HCT116 (cell line): ENCODE results near the gene AMN. TPM values are rescaled to one million over a fixed set of nuclear protein-coding genes. Genes with fewer than 3 reads are reported as not detected.

Experiments
- ATAC-seq: fragments of 200-7000 bp; cut with Tn5 transposase; 2 replicates; pipeline ENCODE4 v1.9.1; 2020; ENCODE audit warnings: mild to moderate bottlenecking, moderate library complexity
- BruUV-seq: library from RNA; stranded (reverse); fragments of 400-500 nt; replicated peaks from 2 replicates; lab custom pipeline; 2021; lab: Mats Ljungman, UMichigan
- CTCF ChIA-PET: fragments of 300-600 bp; sonication (Branson Sonifier 250); formaldehyde crosslinking; loops from one replicate; lab custom pipeline; 2021; ENCODE audit warnings: antibody characterized with exemption; lab: Charles Lee
- POLR2A ChIA-PET: fragments of 300-600, 350-600 bp; sonication (Branson Sonifier 250); formaldehyde crosslinking; loops from one replicate; lab custom pipeline; 2021; ENCODE audit warnings: antibody characterized with exemption; lab: Charles Lee
- RAD21 ChIA-PET, 2 experiments: fragments of 300-600 bp; sonication (Branson Sonifier 250); formaldehyde crosslinking; loops; one replicate each; lab custom pipeline; 2023; ENCODE audit warnings: low total read pairs in 2 of 2; ENCODE audit not compliant: uncharacterized antibody in 2 of 2, unreplicated experiment in 2 of 2, low non-redundant PET in 1 of 2; lab: Charles Lee
- DNase-seq: peaks from one replicate; pipeline ENCODE4 v3.0.0-alpha.2; 2010; ENCODE audit warnings: low read depth, low spot score
- H2AFZ ChIP-seq: fragments of 200-600 bp; shearing (Covaris generic), sonication (generic); 2 replicates; pipeline ENCODE4 v1.6.1; 2017; ENCODE audit warnings: low read depth, mixed run types, mixed read lengths, antibody characterized with exemption, low read length; ENCODE audit not compliant: poor library complexity, severe bottlenecking
- H3K27ac ChIP-seq: 2 replicates; pipeline ENCODE4 v1.5.1; 2012; ENCODE audit warnings: low read depth, low read length
- H3K27me3 ChIP-seq: fragments of 200-600 bp; sonication (generic); 2 replicates; pipeline ENCODE4 v1.6.1; 2016; ENCODE audit warnings: mixed run types, low read length, mixed read lengths; ENCODE audit not compliant: insufficient read depth
- H3K36me3 ChIP-seq, 2 experiments: fragments of 200-500 bp in 1 of 2; fragments of 200-600 bp in 1 of 2; sonication (Bioruptor generic) in 1 of 2; sonication (generic) in 1 of 2; 2 replicates each; pipeline versions ENCODE4 v1.5.1 to v1.6.1; 2014 to 2016; ENCODE audit warnings: low read length in 2 of 2, inconsistent platforms in 1 of 2, mixed read lengths in 1 of 2, mixed run types in 1 of 2; ENCODE audit not compliant: insufficient read depth in 2 of 2, control insufficient read depth in 1 of 2
- H3K4me1 ChIP-seq, 2 experiments: fragments of 200-600 bp in 1 of 2; sonication (generic) in 1 of 2; 2 replicates each; pipeline versions ENCODE4 v1.5.1 to v1.6.1; 2012 to 2017; ENCODE audit warnings: low read length in 2 of 2, inconsistent platforms in 1 of 2, mild to moderate bottlenecking in 1 of 2, mixed read lengths in 1 of 2, mixed run types in 1 of 2, moderate library complexity in 1 of 2; ENCODE audit not compliant: insufficient read depth in 2 of 2, control insufficient read depth in 1 of 2
- H3K4me2 ChIP-seq: fragments of 200-600 bp; sonication (generic); 2 replicates; pipeline ENCODE4 v1.6.1; 2017; ENCODE audit warnings: mixed run types, low read length, mixed read lengths
- H3K4me3 ChIP-seq, 2 experiments: fragments of 200-600 bp in 1 of 2; sonication (generic) in 1 of 2; replicated peaks in 1 of 2; 2 replicates each; pipeline ENCODE4 v1.5.1; 2011 to 2016; ENCODE audit warnings: low read length in 2 of 2, control low read depth in 1 of 2, low read depth in 1 of 2, mild to moderate bottlenecking in 1 of 2, mixed read lengths in 1 of 2, mixed run types in 1 of 2
- H3K79me2 ChIP-seq: fragments of 200-600 bp; sonication (generic); 2 replicates; pipeline ENCODE4 v1.6.1; 2017; ENCODE audit warnings: mild to moderate bottlenecking, mixed run types, low read length, moderate library complexity, mixed read lengths; ENCODE audit not compliant: insufficient read depth
- H3K9ac ChIP-seq: fragments of 200-600 bp; sonication (generic); 2 replicates; pipeline ENCODE4 v1.6.1; 2016; ENCODE audit warnings: low read length, mixed read lengths
- H3K9me2 ChIP-seq: fragments of 200-600 bp; sonication (generic), shearing (Covaris generic); 2 replicates; pipeline ENCODE4 v1.6.1; 2017; ENCODE audit warnings: mixed run types, mild to moderate bottlenecking, moderate library complexity; ENCODE audit not compliant: insufficient read depth
- H3K9me3 ChIP-seq, 2 experiments: fragments of 200-500 bp in 1 of 2; fragments of 200-600 bp in 1 of 2; sonication (Bioruptor generic) in 1 of 2; sonication (generic) in 1 of 2; 2 replicates each; pipeline ENCODE4 v1.6.1; 2014 to 2017; ENCODE audit warnings: low read length in 2 of 2, mixed read lengths in 2 of 2, inconsistent platforms in 1 of 2, low read depth in 1 of 2, mild to moderate bottlenecking in 1 of 2, mixed run types in 1 of 2, moderate library complexity in 1 of 2; ENCODE audit not compliant: control insufficient read depth in 1 of 2, insufficient read depth in 1 of 2
- H4K20me1 ChIP-seq: fragments of 200-600 bp; sonication (generic), shearing (Covaris generic); 2 replicates; pipeline ENCODE4 v1.6.1; 2017; ENCODE audit warnings: mixed run types, mild to moderate bottlenecking, moderate library complexity; ENCODE audit not compliant: insufficient read depth
- ATF3 ChIP-seq: IDR thresholded peaks from 2 replicates; pipeline ENCODE4 v1.6.1; 2012
- CBX3 ChIP-seq: IDR thresholded peaks from 2 replicates; pipeline ENCODE4 v1.6.1; 2012; ENCODE audit warnings: low read depth
- CEBPB ChIP-seq: IDR thresholded peaks from 2 replicates; pipeline ENCODE4 v1.6.1; 2012; ENCODE audit warnings: low read depth
- CTCF ChIP-seq, 3 experiments: fragments of 200-600 bp in 1 of 3; sonication (generic) in 1 of 3; IDR thresholded peaks in 2 of 3; conservative IDR thresholded peaks in 1 of 3; 2 replicates each; pipeline ENCODE4 v1.5.1; 2012 to 2017; ENCODE audit warnings: low read depth in 2 of 3, low read length in 2 of 3, antibody characterized with exemption in 1 of 3, borderline replicate concordance in 1 of 3, control low read depth in 1 of 3, mild to moderate bottlenecking in 1 of 3, mixed read lengths in 1 of 3, mixed run types in 1 of 3, moderate library complexity in 1 of 3; ENCODE audit not compliant: insufficient read depth in 1 of 3
- EGR1 ChIP-seq: IDR thresholded peaks from 2 replicates; pipeline ENCODE4 v1.6.1; 2012; ENCODE audit warnings: low read depth
- ELF1 ChIP-seq: IDR thresholded peaks from 2 replicates; pipeline ENCODE4 v1.6.1; 2012; ENCODE audit warnings: low read depth, borderline replicate concordance
- EZH2 ChIP-seq: fragments of 200-600 bp; sonication (generic); IDR thresholded peaks from 2 replicates; pipeline ENCODE4 v1.6.1; 2017; ENCODE audit warnings: antibody characterized with exemption, mixed run types
- FOSL1 ChIP-seq: IDR thresholded peaks from 2 replicates; pipeline ENCODE4 v1.6.1; 2012; ENCODE audit warnings: low read depth
- JUND ChIP-seq: IDR thresholded peaks from 2 replicates; pipeline ENCODE4 v1.6.1; 2012
- POLR2AphosphoS5 ChIP-seq: IDR thresholded peaks from 2 replicates; pipeline ENCODE4 v1.6.1; 2011; ENCODE audit warnings: mild to moderate bottlenecking, low read depth, low read length, moderate library complexity
- RAD21 ChIP-seq: IDR thresholded peaks from 2 replicates; pipeline ENCODE4 v1.6.1; 2012; ENCODE audit warnings: low read depth, mild to moderate bottlenecking
- SIN3A ChIP-seq: IDR thresholded peaks from 2 replicates; pipeline ENCODE4 v1.6.1; 2012; ENCODE audit warnings: low read depth
- SP1 ChIP-seq: IDR thresholded peaks from 2 replicates; pipeline ENCODE4 v1.6.1; 2012; ENCODE audit warnings: low read depth
- SRF ChIP-seq: IDR thresholded peaks from 2 replicates; pipeline ENCODE4 v1.6.1; 2012; ENCODE audit warnings: low read depth
- TCF7L2 ChIP-seq: IDR thresholded peaks from 2 replicates; pipeline ENCODE4 v1.7.0; 2011; ENCODE audit warnings: borderline replicate concordance, inconsistent platforms; ENCODE audit not compliant: insufficient read depth, insufficient read length; ENCODE audit errors: extremely low read depth
- YY1 ChIP-seq: IDR thresholded peaks from 2 replicates; pipeline ENCODE4 v1.6.1; 2011; ENCODE audit warnings: low read length, low read depth, moderate library complexity, mild to moderate bottlenecking; ENCODE audit not compliant: insufficient replicate concordance; ENCODE audit errors: extremely low read depth
- ZNF274 ChIP-seq: fragments of 200-500 bp; sonication (Bioruptor generic); IDR thresholded peaks from 2 replicates; pipeline ENCODE4 v1.6.1; 2014; ENCODE audit warnings: mild to moderate bottlenecking, low read depth, low read length, inconsistent platforms
- intact Hi-C: fragments of 100-400 bp; cut with micrococcal nuclease; formaldehyde crosslinking; loops from 2 replicates; pipeline ENCODE4 v1.10.0; 2022
- total RNA-seq: library from RNA; stranded (reverse); gene quantifications from one replicate; pipeline ENCODE4 v1.2.1, GENCODE V29; 2021; ENCODE audit not compliant: unreplicated experiment
- TF ChIP-seq, protein P1 (sequence below): IDR thresholded peaks from 2 replicates; pipeline ENCODE4 v1.6.1; 2012; ENCODE audit warnings: low read depth
- TF ChIP-seq, protein P2 (sequence below): IDR thresholded peaks from 2 replicates; pipeline ENCODE4 v1.6.1; 2011; ENCODE audit warnings: mild to moderate bottlenecking, low read length, moderate library complexity; ENCODE audit not compliant: insufficient replicate concordance; ENCODE audit errors: extremely low read depth
- TF ChIP-seq, protein P3 (sequence below): IDR thresholded peaks from 2 replicates; pipeline ENCODE4 v1.6.1; 2012

The AMN gene
- total RNA-seq, 1 experiment from 2014 or later, result 5.7 TPM

- no peaks in the 10 kb centered on the region for H3K36me3 ChIP-seq
- ChIA-PET POLR2A (no interaction called here), RAD21 (no interaction called here), CTCF (interaction anchor here (2.1 to 2.2 kb wide), 2 partner anchors 222 kb away, joined by 11 to 15 read pairs; no protein-coding TSS in a partner anchor)
- no peaks in the 10 kb centered on the region for H3K27me3 ChIP-seq
- no peaks in the 10 kb centered on the region for H3K9me2 ChIP-seq
- ATAC-seq, result no peak
- no peak overlapping the region for H3K9ac ChIP-seq
- no peak overlapping the region for H2AFZ ChIP-seq
- DNase-seq, result no peak
- intact Hi-C loops, result loop anchor here (5.0 to 10.0 kb wide), 2 partner anchors 322 to 479 kb away; partner anchors contain the start of gene RCOR1
- no peak overlapping the region for H3K4me3 ChIP-seq
- BruUV-seq, result no TSS peak
- no peaks in the 10 kb centered on the region for H3K79me2 ChIP-seq
- no peaks in the 10 kb centered on the region for H3K4me1 ChIP-seq
- no peaks in the 10 kb centered on the region for H3K9me3 ChIP-seq
- H3K27ac ChIP-seq, result no peak overlapping the region
- H3K4me2 ChIP-seq, result no peak overlapping the region
- TF ChIP-seq, protein P1, sequence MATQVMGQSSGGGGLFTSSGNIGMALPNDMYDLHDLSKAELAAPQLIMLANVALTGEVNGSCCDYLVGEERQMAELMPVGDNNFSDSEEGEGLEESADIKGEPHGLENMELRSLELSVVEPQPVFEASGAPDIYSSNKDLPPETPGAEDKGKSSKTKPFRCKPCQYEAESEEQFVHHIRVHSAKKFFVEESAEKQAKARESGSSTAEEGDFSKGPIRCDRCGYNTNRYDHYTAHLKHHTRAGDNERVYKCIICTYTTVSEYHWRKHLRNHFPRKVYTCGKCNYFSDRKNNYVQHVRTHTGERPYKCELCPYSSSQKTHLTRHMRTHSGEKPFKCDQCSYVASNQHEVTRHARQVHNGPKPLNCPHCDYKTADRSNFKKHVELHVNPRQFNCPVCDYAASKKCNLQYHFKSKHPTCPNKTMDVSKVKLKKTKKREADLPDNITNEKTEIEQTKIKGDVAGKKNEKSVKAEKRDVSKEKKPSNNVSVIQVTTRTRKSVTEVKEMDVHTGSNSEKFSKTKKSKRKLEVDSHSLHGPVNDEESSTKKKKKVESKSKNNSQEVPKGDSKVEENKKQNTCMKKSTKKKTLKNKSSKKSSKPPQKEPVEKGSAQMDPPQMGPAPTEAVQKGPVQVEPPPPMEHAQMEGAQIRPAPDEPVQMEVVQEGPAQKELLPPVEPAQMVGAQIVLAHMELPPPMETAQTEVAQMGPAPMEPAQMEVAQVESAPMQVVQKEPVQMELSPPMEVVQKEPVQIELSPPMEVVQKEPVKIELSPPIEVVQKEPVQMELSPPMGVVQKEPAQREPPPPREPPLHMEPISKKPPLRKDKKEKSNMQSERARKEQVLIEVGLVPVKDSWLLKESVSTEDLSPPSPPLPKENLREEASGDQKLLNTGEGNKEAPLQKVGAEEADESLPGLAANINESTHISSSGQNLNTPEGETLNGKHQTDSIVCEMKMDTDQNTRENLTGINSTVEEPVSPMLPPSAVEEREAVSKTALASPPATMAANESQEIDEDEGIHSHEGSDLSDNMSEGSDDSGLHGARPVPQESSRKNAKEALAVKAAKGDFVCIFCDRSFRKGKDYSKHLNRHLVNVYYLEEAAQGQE, result no peak
- TF ChIP-seq SRF, result no peak
- TF ChIP-seq CTCF (IDR thresholded peaks at IDR 0.05 in 2 of 3, conservative IDR thresholded peaks at IDR 0.05 in 1 of 3; ENCODE audit: borderline replicate concordance in 1 of 3, insufficient read depth in 1 of 3, low read depth in 2 of 3, low read length in 2 of 3), result no peak
- no peak for TF ChIP-seq ELF1
- TF ChIP-seq SIN3A, result no peak
- TF ChIP-seq, protein P2, sequence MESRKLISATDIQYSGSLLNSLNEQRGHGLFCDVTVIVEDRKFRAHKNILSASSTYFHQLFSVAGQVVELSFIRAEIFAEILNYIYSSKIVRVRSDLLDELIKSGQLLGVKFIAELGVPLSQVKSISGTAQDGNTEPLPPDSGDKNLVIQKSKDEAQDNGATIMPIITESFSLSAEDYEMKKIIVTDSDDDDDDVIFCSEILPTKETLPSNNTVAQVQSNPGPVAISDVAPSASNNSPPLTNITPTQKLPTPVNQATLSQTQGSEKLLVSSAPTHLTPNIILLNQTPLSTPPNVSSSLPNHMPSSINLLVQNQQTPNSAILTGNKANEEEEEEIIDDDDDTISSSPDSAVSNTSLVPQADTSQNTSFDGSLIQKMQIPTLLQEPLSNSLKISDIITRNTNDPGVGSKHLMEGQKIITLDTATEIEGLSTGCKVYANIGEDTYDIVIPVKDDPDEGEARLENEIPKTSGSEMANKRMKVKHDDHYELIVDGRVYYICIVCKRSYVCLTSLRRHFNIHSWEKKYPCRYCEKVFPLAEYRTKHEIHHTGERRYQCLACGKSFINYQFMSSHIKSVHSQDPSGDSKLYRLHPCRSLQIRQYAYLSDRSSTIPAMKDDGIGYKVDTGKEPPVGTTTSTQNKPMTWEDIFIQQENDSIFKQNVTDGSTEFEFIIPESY, result no peak
- TF ChIP-seq EZH2, result no peak
- TF ChIP-seq SP1, result no peak
- TF ChIP-seq YY1, result no peak
- TF ChIP-seq TCF7L2, result no peak
- TF ChIP-seq, protein P3, sequence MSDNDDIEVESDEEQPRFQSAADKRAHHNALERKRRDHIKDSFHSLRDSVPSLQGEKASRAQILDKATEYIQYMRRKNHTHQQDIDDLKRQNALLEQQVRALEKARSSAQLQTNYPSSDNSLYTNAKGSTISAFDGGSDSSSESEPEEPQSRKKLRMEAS, result no peak
- TF ChIP-seq POLR2AphosphoS5, result no peak
- TF ChIP-seq CBX3, result no peak
- TF ChIP-seq ZNF274, result no peak
- TF ChIP-seq EGR1, result no peak
- no peak for TF ChIP-seq ATF3
- TF ChIP-seq FOSL1, result no peak
- no peak for TF ChIP-seq RAD21
- TF ChIP-seq JUND, result no peak
- no peak for TF ChIP-seq CEBPB
- no peaks in the 10 kb centered on the region for H4K20me1 ChIP-seq
Measured at GRCh38 chr14:102916347-102917055, 6.0 kb upstream of the AMN start.
